Parathyroid adenoma (tissue), 2 donors: Measurements from ENCODE around the gene NDUFA13.
A peak's percentile ranks its signal among the peaks of the same experiment; 100 is the strongest.

Source experiments
- H2AFZ ChIP-seq: fragments of 300-600 bp; sonication (generic); one replicate; pipeline ENCODE4 v1.7.0; 2017; ENCODE audit warnings: antibody characterized with exemption, mild to moderate bottlenecking
- H3K27ac ChIP-seq: fragments of 300-600 bp; sonication (generic); one replicate; pipeline ENCODE4 v1.7.0; 2017
- H3K27me3 ChIP-seq: fragments of 300-600 bp; sonication (generic); one replicate; pipeline ENCODE4 v1.7.0; 2017; ENCODE audit warnings: low read length; ENCODE audit not compliant: control insufficient read depth, insufficient read depth
- H3K36me3 ChIP-seq: fragments of 300-600 bp; sonication (generic); one replicate; pipeline ENCODE4 v1.7.0; 2017; ENCODE audit warnings: low read length; ENCODE audit not compliant: control insufficient read depth, insufficient read depth
- H3K4me1 ChIP-seq: fragments of 300-600 bp; sonication (generic); one replicate; pipeline ENCODE4 v1.7.0; 2017; ENCODE audit warnings: control low read depth
- H3K4me2 ChIP-seq: fragments of 300-600 bp; sonication (generic); one replicate; pipeline ENCODE4 v1.7.0; 2017; ENCODE audit warnings: low read length
- H3K4me3 ChIP-seq: fragments of 300-600 bp; sonication (generic); one replicate; pipeline ENCODE4 v1.7.0; 2017; ENCODE audit warnings: low read depth, low read length
- H3K79me2 ChIP-seq: fragments of 300-600 bp; sonication (generic); one replicate; pipeline ENCODE4 v1.7.0; 2017; ENCODE audit warnings: control low read depth
- H3K9ac ChIP-seq: fragments of 300-600 bp; sonication (generic); one replicate; pipeline ENCODE4 v1.7.0; 2017; ENCODE audit warnings: mild to moderate bottlenecking
- H3K9me3 ChIP-seq: fragments of 300-600 bp; sonication (generic); one replicate; pipeline ENCODE4 v1.7.0; 2017; ENCODE audit warnings: low read length; ENCODE audit not compliant: control insufficient read depth
- TF ChIP-seq, protein P1 (sequence below): fragments of 300-600 bp; sonication (generic); IDR thresholded peaks from one replicate; pipeline ENCODE4 v1.7.0; 2017; ENCODE audit warnings: antibody characterized with exemption, mild to moderate bottlenecking
- donor health status: primary hyperparathyroidism.

The NDUFA13 gene

DNA sequence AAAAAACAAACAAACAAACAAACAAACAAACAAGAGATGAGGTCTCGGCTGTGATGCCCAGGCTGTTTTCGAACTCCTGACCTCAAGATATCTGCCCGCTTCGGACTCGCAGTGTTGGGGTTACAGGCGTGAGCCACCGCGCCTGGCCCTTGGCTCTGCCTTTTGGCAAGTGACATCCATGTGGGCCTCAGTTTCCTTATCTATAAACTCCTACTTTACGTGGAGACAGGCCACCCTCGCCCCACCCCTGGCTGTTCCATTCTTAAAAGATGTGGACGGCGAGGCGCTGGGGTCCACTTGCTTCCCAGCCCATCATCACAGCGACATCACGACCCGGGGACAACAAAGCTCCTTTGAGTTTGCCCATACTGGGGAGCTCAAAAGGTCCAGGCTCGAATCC, 2.3 kb upstream of the NDUFA13 start:
- TF ChIP-seq, protein P1, sequence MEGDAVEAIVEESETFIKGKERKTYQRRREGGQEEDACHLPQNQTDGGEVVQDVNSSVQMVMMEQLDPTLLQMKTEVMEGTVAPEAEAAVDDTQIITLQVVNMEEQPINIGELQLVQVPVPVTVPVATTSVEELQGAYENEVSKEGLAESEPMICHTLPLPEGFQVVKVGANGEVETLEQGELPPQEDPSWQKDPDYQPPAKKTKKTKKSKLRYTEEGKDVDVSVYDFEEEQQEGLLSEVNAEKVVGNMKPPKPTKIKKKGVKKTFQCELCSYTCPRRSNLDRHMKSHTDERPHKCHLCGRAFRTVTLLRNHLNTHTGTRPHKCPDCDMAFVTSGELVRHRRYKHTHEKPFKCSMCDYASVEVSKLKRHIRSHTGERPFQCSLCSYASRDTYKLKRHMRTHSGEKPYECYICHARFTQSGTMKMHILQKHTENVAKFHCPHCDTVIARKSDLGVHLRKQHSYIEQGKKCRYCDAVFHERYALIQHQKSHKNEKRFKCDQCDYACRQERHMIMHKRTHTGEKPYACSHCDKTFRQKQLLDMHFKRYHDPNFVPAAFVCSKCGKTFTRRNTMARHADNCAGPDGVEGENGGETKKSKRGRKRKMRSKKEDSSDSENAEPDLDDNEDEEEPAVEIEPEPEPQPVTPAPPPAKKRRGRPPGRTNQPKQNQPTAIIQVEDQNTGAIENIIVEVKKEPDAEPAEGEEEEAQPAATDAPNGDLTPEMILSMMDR: no peak

DNA sequence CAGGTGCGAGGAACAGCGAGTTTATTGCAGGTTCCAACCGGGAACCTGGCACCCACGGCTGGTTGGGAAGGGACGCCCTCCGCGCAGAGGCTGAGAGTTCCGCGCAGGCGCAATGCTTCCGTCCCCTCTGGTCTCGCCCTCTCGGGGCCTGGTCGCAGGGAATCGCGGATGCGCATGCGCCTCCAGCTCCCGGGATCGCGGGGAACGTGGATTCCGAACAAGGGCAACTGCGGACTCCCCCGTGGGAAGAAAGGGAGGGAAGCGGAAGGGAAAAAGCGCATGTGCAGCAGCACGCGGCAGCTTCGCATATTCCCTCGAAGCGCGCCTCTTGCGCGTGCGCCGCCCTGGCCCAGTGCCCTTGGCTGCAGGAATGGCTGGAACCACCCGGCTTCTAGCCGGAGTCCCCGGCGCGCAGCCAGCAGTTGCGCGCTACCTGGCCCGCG, 1.8 kb upstream of the NDUFA13 start:
- H2AFZ ChIP-seq: no peak overlapping the region
- H3K4me2 ChIP-seq: peak overlapping the region; percentile 35
- H3K4me1 ChIP-seq: peaks cover 10% of the 10 kb centered on the region
- H3K36me3 ChIP-seq: no peaks in the 10 kb centered on the region
- no peak overlapping the region for H3K9ac ChIP-seq
- H3K79me2 ChIP-seq: peaks cover 26% of the 10 kb centered on the region
- no peak overlapping the region for H3K27ac ChIP-seq
- TF ChIP-seq, protein P1: no peak
- no peaks in the 10 kb centered on the region for H3K27me3 ChIP-seq
- no peaks in the 10 kb centered on the region for H3K9me3 ChIP-seq
- no peak overlapping the region for H3K4me3 ChIP-seq

More for the DNA sequence above, 2.3 kb upstream of the NDUFA13 start:
- H3K27ac ChIP-seq: no peak overlapping the region
- H3K27me3 ChIP-seq: no peaks in the 10 kb centered on the region
- H3K9me3 ChIP-seq: no peaks in the 10 kb centered on the region
- no peak overlapping the region for H3K9ac ChIP-seq
- no peak overlapping the region for H3K4me3 ChIP-seq
- H3K4me1 ChIP-seq: peaks cover 10% of the 10 kb centered on the region
- peaks cover 23% of the 10 kb centered on the region for H3K79me2 ChIP-seq
- H2AFZ ChIP-seq: no peak overlapping the region
- H3K36me3 ChIP-seq: no peaks in the 10 kb centered on the region
- H3K4me2 ChIP-seq: peak overlapping the region; percentile 35

DNA sequence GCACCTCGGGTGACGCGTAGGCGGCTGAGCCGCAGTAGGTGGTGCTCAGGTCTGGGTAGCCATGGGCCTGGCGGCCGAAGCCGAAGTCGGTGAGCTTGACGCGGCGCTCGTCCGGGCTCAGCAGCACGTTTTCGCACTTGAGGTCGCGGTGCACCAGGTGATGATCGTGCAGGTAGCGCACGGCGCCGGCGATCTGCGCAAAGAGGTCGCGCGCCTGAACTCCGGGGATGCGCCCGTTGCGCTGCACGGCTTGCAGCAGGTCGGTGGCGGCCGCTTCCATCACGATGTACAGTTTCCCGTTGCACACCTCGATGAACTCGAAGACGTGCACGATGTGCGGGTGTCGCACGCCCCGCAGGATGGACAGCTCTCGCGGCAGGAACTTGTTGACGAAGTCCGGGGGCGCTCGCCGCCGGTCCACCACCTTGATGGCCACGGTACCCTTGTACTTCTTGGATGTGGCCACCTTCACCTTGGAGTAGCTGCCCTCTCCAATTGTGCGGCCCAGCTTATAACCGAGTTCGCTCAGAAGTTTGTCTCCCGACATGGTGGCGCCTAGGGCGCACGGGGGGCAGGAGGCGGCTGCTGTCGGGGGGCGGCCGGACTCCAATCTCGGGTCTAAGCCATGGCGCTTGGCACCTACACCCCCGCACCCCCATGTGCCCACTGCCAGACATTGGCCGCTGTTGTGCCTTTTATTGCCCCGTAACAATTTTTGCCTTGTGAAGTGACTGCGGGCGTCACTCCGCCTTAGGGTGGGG, 964 bp upstream of the NDUFA13 start, which contains the start of gene TSSK6:
Gene TSSK6, minus strand, starts transcription at position 668 of the 761 bp plus-strand sequence. Its CDS starts 121 bp downstream, at position 547.
- H3K9ac ChIP-seq: peak within 1 kb of the TSS; percentile 83
- H3K4me1 ChIP-seq: peaks cover 10% of the 10 kb centered on the region
- H3K9me3 ChIP-seq: no peaks in the 10 kb centered on the region
- peak within 1 kb of the TSS; percentile 82 for H3K4me2 ChIP-seq
- H3K79me2 ChIP-seq: peaks cover 32% of the 10 kb centered on the region
- H2AFZ ChIP-seq: peak within 1 kb of the TSS; percentile 92
- H3K27me3 ChIP-seq: no peaks in the 10 kb centered on the region
- peak within 1 kb of the TSS; percentile 78 for H3K27ac ChIP-seq
- H3K4me3 ChIP-seq: peak within 1 kb of the TSS; percentile 82
- TF ChIP-seq, protein P1: no peak
- no peaks in the 10 kb centered on the region for H3K36me3 ChIP-seq

DNA sequence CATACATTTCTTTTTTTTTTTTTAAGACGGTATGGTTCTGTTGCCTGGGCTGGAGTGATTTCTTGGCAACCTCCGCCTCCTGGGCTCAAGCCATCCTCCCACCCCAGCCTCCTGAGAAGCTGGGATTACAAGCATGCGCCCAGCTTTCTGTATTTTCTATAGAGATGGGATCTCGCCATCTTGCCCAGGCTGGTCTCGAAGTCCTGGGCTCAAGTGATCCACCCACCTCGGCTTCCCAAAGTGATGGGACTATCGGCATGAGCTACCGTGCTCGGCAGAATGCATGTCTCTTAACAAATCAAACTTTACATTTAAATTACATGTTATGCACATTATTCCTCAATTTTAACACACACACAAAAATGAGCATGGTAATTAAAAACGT, 1.2 kb downstream of the NDUFA13 start:
- Histone ChIP-seq H3K9ac (no peak overlapping the region), H3K4me1 (peaks cover 10% of the 10 kb centered on the region), H3K4me3 (peak overlapping the region; percentile 82), H3K27ac (no peak overlapping the region), H3K4me2 (peak overlapping the region; percentile 72), H3K36me3 (no peaks in the 10 kb centered on the region), H3K9me3 (no peaks in the 10 kb centered on the region), H2AFZ (no peak overlapping the region), H3K79me2 (peaks cover 41% of the 10 kb centered on the region), H3K27me3 (no peaks in the 10 kb centered on the region)
- TF ChIP-seq, protein P1: no peak
